Measurements from ENCODE around the gene ZBTB24.

ZBTB24 gene

GRCh38 chr6:109498052-109498451 is 15.0 kb upstream of the ZBTB24 start:
- DNase-seq: no peak

- no peak for DNase-seq
Observed at GRCh38 chr6:109496036-109496772, 13.2 kb upstream of the ZBTB24 start.

- DNase-seq: no peak
Observed at GRCh38 chr6:109493865-109494264, 10.8 kb upstream of the ZBTB24 start.

- DNase-seq: peak; percentile 45
Observed at GRCh38 chr6:109491207-109491938, 8.4 kb upstream of the ZBTB24 start.

- DNase-seq: no peak
Observed at GRCh38 chr6:109490713-109491112, 7.7 kb upstream of the ZBTB24 start.

GRCh38 chr6:109488001-109488400 is 5.0 kb upstream of the ZBTB24 start:
- DNase-seq: no peak

GRCh38 chr6:109486068-109486467 is 3.0 kb upstream of the ZBTB24 start:
- DNase-seq: no peak

GRCh38 chr6:109485266-109485935 is 2.4 kb upstream of the ZBTB24 start:
- DNase-seq: no peak

- DNase-seq: no peak
Observed at GRCh38 chr6:109484122-109484521, 1.1 kb upstream of the ZBTB24 start.

GRCh38 chr6:109483735-109484057 is 677 bp upstream of the ZBTB24 start:
- DNase-seq: no peak

GRCh38 chr6:109480993-109481480 is 2.0 kb downstream of the ZBTB24 start:
- DNase-seq: no peak

- peak; percentile 59 for DNase-seq
Observed at GRCh38 chr6:109478841-109479624, 4.0 kb downstream of the ZBTB24 start.

GRCh38 chr6:109478222-109478805 is 4.7 kb downstream of the ZBTB24 start:
- DNase-seq: no peak

GRCh38 chr6:109477725-109478124 is 5.3 kb downstream of the ZBTB24 start:
- DNase-seq: no peak

GRCh38 chr6:109477184-109477583 is 5.8 kb downstream of the ZBTB24 start:
- DNase-seq: no peak

GRCh38 chr6:109475625-109476024 is 7.4 kb downstream of the ZBTB24 start:
- DNase-seq: no peak

GRCh38 chr6:109474995-109475394 is 8.0 kb downstream of the ZBTB24 start:
- no peak for DNase-seq

- no peak for DNase-seq
Observed at GRCh38 chr6:109473120-109473519, 9.9 kb downstream of the ZBTB24 start.

GRCh38 chr6:109472132-109472995 is 10.7 kb downstream of the ZBTB24 start:
- DNase-seq: no peak

- DNase-seq: no peak
Observed at GRCh38 chr6:109471105-109471810, 11.8 kb downstream of the ZBTB24 start.

- DNase-seq: no peak
Observed at GRCh38 chr6:109469591-109470189, 13.3 kb downstream of the ZBTB24 start.
